T-helper 2 cell treated with Interferon-gamma antibody and Interleukin-4, amounts not matched to agents 5 μg/mL and 100 μg/mL, for 36 hours (primary cell): ENCODE results near the gene ZBTB17.

Source experiments
- DNase-seq: peaks from one replicate; pipeline ENCODE4 v3.0.0; 2021; ENCODE audit warnings: low spot score
- H3K27ac Mint-ChIP-seq: one replicate; pipeline ENCODE4 v1.8.0; 2021; ENCODE audit warnings: mild to moderate bottlenecking, mixed read lengths
- H3K27me3 Mint-ChIP-seq: one replicate; pipeline ENCODE4 v1.8.0; 2021; ENCODE audit warnings: low read depth, mixed read lengths
- H3K36me3 Mint-ChIP-seq: one replicate; pipeline ENCODE4 v1.8.0; 2021; ENCODE audit warnings: low read depth, mixed read lengths
- H3K4me1 Mint-ChIP-seq: one replicate; pipeline ENCODE4 v1.8.0; 2021; ENCODE audit warnings: low read depth, mixed read lengths
- H3K4me3 Mint-ChIP-seq: one replicate; pipeline ENCODE4 v1.8.0; 2022; ENCODE audit warnings: mild to moderate bottlenecking, moderate library complexity, mixed read lengths
- H3K9me3 Mint-ChIP-seq: one replicate; pipeline ENCODE4 v1.8.0; 2021; ENCODE audit warnings: mixed read lengths

The ZBTB17 gene

GRCh38 chr1:15948091-15948591 is 27.8 kb downstream of the ZBTB17 start:
- no peaks in the 10 kb centered on the region for H3K27me3 Mint-ChIP-seq
- peak overlapping the region; percentile 4 for H3K27ac Mint-ChIP-seq
- peaks cover 13% of the 10 kb centered on the region for H3K36me3 Mint-ChIP-seq
- H3K4me3 Mint-ChIP-seq = no peak overlapping the region
- DNase-seq = no peak
- H3K9me3 Mint-ChIP-seq = no peaks in the 10 kb centered on the region
- peaks cover 41% of the 10 kb centered on the region for H3K4me1 Mint-ChIP-seq

GRCh38 chr1:15947382-15948090 is 28.4 kb downstream of the ZBTB17 start:
- H3K27ac Mint-ChIP-seq = peak overlapping the region; percentile 4
- peaks cover 38% of the 10 kb centered on the region for H3K4me1 Mint-ChIP-seq
- no peaks in the 10 kb centered on the region for H3K9me3 Mint-ChIP-seq
- no peak for DNase-seq
- peaks cover 11% of the 10 kb centered on the region for H3K36me3 Mint-ChIP-seq
- no peak overlapping the region for H3K4me3 Mint-ChIP-seq
- H3K27me3 Mint-ChIP-seq = no peaks in the 10 kb centered on the region

GRCh38 chr1:15946571-15947381 is 29.1 kb downstream of the ZBTB17 start:
- peaks cover 15% of the 10 kb centered on the region for H3K36me3 Mint-ChIP-seq
- no peaks in the 10 kb centered on the region for H3K27me3 Mint-ChIP-seq
- DNase-seq = no peak
- no peak overlapping the region for H3K27ac Mint-ChIP-seq
- H3K4me3 Mint-ChIP-seq = no peak overlapping the region
- H3K4me1 Mint-ChIP-seq = peaks cover 32% of the 10 kb centered on the region
- no peaks in the 10 kb centered on the region for H3K9me3 Mint-ChIP-seq

- DNase-seq = no peak
- Mint-ChIP-seq H3K9me3 (no peaks in the 10 kb centered on the region), H3K4me1 (peaks cover 24% of the 10 kb centered on the region), H3K27me3 (no peaks in the 10 kb centered on the region), H3K4me3 (no peak overlapping the region), H3K27ac (no peak overlapping the region), H3K36me3 (peaks cover 15% of the 10 kb centered on the region)
These were observed 30.0 kb downstream of the ZBTB17 start for GRCh38 chr1:15945832-15946448.

DNA sequence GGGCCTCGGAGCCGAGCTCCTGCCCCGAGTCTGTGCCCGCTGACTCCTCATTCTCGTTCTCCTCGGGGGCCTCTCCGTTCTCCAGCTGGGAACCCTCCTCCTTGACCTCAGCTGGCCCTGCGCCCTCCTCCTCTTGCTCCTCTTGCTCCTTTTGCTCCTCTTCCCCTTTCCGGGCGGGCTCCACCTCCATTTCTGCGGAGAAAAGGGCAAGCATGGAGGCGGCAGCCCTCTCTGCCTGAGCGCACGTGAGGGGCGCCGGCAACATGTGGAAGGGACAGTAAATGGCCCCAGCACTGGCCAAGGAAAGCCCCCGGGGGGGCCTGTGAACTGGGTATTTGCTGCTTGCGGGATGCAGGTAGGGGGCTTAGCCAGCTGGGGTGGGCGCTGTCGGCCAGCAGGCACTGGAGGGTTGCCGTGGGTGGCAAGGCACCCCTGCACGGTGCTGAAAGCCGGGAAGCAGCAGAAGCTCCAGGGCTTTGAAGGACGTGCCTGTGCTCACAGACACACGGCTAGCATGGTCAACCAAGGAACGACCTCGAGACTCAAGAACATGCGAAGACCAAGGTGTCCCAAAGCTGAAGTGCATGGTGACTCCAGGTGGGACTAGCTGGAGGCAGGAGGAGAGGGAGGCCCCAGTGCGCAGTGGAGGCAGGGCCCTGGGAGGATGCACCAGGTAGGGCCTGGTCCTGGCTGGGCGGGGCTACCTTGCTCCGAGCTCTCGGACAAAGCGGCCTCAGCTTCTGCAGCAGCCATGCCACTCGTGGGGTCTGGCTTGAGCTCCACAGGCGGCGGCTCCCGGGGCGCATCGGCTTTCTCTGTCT is 30.7 kb downstream of the ZBTB17 start:
- no peaks in the 10 kb centered on the region for H3K27me3 Mint-ChIP-seq
- H3K27ac Mint-ChIP-seq = no peak overlapping the region
- H3K36me3 Mint-ChIP-seq = peaks cover 17% of the 10 kb centered on the region

DNA sequence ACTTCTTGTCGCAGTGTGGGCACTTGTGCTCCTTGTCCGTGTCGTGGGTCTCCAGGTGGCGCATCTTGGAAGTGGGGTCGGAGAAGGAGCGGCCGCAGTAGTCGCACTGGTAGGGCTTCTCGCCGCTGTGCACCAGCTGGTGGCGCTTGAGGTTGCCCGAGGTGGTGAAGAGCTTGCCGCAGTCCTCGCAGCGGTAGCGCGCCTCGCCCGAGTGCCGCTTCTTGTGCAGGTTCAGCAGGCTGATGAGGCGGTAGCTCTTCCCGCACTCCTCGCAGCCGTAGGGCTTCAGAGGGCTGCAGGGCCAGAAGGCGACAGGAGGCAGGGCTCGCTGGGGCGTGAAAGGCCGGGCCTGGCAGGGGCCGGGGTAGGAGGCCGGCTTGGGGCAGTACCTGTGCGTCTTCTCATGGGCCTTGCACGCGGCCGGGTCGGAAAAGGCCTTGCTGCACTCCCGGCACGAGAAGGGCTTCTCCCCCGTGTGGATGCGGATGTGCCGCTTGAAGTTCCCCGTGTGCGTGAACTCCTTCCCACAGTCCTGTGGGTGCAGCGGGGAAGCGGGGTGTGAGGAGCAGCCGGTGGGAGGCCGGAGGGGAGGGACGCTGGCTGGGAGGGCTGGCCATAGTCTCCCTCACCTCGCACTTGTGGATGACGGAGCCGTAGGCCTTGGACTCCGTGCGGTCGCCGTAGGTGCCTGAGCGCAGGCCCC is 31.4 kb downstream of the ZBTB17 start:
- DNase-seq = no peak
- Mint-ChIP-seq H3K27me3 (no peaks in the 10 kb centered on the region), H3K4me1 (peaks cover 11% of the 10 kb centered on the region), H3K36me3 (peaks cover 22% of the 10 kb centered on the region), H3K9me3 (no peaks in the 10 kb centered on the region), H3K4me3 (no peak overlapping the region), H3K27ac (no peak overlapping the region)

More for the DNA sequence above, 30.7 kb downstream of the ZBTB17 start:
- H3K9me3 Mint-ChIP-seq = no peaks in the 10 kb centered on the region
- H3K4me1 Mint-ChIP-seq = peaks cover 17% of the 10 kb centered on the region
- no peak overlapping the region for H3K4me3 Mint-ChIP-seq
- no peak for DNase-seq

GRCh38 chr1:15943992-15944307 is 32.0 kb downstream of the ZBTB17 start:
- no peak overlapping the region for H3K27ac Mint-ChIP-seq
- peaks cover 24% of the 10 kb centered on the region for H3K36me3 Mint-ChIP-seq
- H3K4me3 Mint-ChIP-seq = no peak overlapping the region
- peaks cover 6% of the 10 kb centered on the region for H3K4me1 Mint-ChIP-seq
- DNase-seq = no peak
- H3K9me3 Mint-ChIP-seq = no peaks in the 10 kb centered on the region
- no peaks in the 10 kb centered on the region for H3K27me3 Mint-ChIP-seq

GRCh38 chr1:15943328-15943991 is 32.4 kb downstream of the ZBTB17 start:
- H3K4me1 Mint-ChIP-seq = peaks cover 2% of the 10 kb centered on the region
- H3K36me3 Mint-ChIP-seq = peaks cover 21% of the 10 kb centered on the region
- H3K9me3 Mint-ChIP-seq = no peaks in the 10 kb centered on the region
- no peak overlapping the region for H3K27ac Mint-ChIP-seq
- no peaks in the 10 kb centered on the region for H3K27me3 Mint-ChIP-seq
- DNase-seq = no peak
- no peak overlapping the region for H3K4me3 Mint-ChIP-seq

DNA sequence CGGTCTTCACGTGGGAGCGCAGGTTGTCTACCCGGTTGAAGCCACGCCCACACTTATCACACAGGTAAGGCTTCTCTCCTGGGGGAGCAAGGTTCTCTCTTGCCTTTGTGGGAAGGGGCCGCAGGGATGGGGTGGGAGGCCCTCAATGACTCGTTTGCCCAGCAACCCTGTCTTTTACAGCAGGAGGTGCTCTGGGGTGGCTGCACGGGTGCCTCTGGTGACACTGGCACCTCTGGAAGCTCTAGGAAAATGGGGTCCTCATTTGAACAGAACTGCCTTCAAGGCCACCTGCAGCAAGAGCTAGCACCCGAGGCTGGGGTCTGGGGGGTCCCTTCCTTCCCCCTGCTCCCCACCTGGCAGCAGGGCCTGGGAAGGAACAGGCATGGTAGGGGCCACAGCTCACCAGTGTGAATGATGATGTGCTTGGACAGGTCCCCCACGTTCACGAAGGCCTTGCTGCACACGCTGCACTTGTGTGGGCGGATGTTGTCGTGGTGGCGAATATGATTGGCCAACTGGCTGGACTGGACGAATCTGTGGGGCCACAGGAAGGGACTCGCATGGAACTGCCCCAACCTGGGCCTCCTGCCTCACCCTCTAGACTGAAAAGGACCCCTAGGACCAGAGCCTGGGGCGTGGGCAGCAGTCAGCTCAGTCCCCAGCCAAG is 33.1 kb downstream of the ZBTB17 start:
- H3K27me3 Mint-ChIP-seq = no peaks in the 10 kb centered on the region
- no peak overlapping the region for H3K27ac Mint-ChIP-seq
- H3K36me3 Mint-ChIP-seq = peaks cover 23% of the 10 kb centered on the region
- H3K4me1 Mint-ChIP-seq = peaks cover 2% of the 10 kb centered on the region
- no peaks in the 10 kb centered on the region for H3K9me3 Mint-ChIP-seq
- H3K4me3 Mint-ChIP-seq = no peak overlapping the region
- DNase-seq = no peak

DNA sequence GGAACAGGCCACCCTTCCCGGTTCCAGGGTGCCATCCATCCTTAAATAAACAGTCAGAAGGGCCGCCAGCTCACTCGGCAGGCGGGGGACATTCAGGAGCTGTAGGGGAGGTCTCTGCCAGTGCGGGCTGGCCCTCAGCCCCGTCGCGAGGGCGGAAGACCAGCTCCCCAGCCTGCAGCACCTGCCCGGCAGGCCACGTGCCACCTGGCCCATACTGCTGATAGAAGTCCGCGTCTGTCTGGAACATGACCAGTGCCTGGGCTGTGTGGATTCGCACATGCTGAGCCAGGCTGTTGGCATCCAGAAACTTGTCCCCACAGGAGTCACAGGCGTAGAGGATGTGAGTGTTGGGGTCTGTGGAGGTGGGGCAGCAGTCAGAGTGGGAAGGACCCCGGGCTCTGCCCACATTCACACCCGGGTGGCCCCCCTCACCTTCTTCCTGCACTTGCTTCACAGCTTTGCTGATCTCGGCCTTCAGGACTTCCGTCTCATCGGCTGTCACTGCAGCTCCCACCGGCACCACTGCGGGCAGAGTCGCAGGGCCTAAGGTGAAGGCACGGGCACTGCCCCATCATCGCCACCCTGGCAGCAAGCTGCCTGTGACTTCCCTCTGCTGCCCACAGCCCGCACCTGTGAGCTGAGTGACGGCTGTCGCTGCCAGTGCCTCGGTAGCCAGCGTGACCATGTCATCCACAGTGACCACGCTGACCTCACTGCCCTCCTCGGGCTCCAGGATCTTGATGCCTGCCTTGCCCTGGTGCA is 33.8 kb downstream of the ZBTB17 start:
- Mint-ChIP-seq H3K27me3 (no peaks in the 10 kb centered on the region), H3K27ac (no peak overlapping the region), H3K36me3 (peaks cover 27% of the 10 kb centered on the region), H3K4me3 (no peak overlapping the region), H3K4me1 (peaks cover 3% of the 10 kb centered on the region), H3K9me3 (no peaks in the 10 kb centered on the region)
- DNase-seq = no peak

DNA sequence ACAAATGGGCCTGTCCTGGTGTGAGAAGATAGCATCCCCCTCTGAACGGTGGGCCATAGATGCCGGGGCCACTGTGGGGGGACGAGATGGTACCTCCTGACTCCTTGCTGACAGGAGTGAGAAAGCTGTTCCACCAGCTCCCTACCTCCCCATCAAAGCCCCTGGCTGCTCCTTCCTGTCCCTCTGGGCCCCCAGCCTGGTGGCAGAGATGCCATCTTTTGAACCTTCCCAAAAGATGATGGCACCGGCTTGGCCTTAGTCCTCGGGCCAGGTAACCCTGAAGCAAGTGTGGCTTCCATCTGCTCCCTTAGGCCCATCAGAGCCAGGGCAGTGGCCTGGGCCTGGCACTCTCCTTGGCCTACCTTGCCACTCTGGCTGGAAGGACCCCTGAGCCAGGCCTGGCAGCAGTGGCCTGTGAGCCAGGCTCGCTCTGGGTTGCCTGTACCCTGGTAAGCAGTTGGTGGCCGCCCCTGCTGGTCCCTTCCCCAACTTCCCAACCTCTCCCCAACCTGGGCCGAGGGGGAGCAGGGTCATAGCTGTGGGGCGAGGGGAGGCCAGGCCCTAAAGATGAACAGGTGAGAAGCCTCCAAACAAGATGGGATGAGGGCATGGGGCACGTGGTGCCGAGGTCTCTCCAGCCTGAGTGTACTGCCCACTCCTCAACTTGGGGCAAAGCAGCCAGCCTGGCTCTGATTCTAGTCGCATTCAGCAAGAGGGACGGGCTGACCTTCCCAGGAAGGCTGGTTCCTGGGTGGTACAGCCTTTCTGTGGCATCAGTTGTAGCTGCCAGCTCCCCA is 34.7 kb downstream of the ZBTB17 start:
- Mint-ChIP-seq H3K27ac (no peak overlapping the region), H3K4me3 (no peak overlapping the region)
- DNase-seq = no peak

More for the DNA sequence above, 34.7 kb downstream of the ZBTB17 start:
- Mint-ChIP-seq H3K4me1 (peaks cover 3% of the 10 kb centered on the region), H3K27me3 (no peaks in the 10 kb centered on the region), H3K9me3 (no peaks in the 10 kb centered on the region), H3K36me3 (peaks cover 29% of the 10 kb centered on the region)
